Thymus (tissue), 11 donors: ENCODE measurements around the gene FAM131B. TPM values are rescaled to one million over a fixed set of nuclear protein-coding genes. Genes with fewer than 3 reads are reported as not detected.
"Not testable (repeated sequence)": the region's sequence is repeated elsewhere in the genome, so short reads cannot be mapped to it uniquely, and the experiment has no call there.

Experiments used
- DNase-seq, 9 donors: peaks; one replicate each; pipeline ENCODE4 v3.0.0-alpha.2; 2013; ENCODE audit warnings: low spot score in 9 of 9, low read depth in 6 of 9, missing footprints in 1 of 9
- H3K27ac ChIP-seq, 2 donors: one replicate each; pipeline ENCODE4 v1.5.1; 2013; ENCODE audit warnings: control low read depth in 1 of 2, low read depth in 1 of 2, low read length in 1 of 2, mild to moderate bottlenecking in 1 of 2, moderate library complexity in 1 of 2
- H3K27me3 ChIP-seq, 2 donors: one replicate each; pipeline ENCODE4 v1.5.1; 2013; ENCODE audit warnings: low read length in 1 of 2; ENCODE audit not compliant: control insufficient read depth in 2 of 2, insufficient read depth in 1 of 2
- H3K36me3 ChIP-seq, 2 donors: one replicate each; pipeline ENCODE4 v1.5.1; 2013; ENCODE audit warnings: low read length in 1 of 2, mild to moderate bottlenecking in 1 of 2, moderate library complexity in 1 of 2; ENCODE audit not compliant: control insufficient read depth in 2 of 2, insufficient read depth in 2 of 2
- H3K4me1 ChIP-seq, 2 donors: one replicate each; pipeline ENCODE4 v1.5.1; 2013; ENCODE audit warnings: low read length in 2 of 2; ENCODE audit not compliant: control insufficient read depth in 2 of 2, insufficient read depth in 2 of 2
- H3K4me3 ChIP-seq, 2 donors: one replicate each; pipeline ENCODE4 v1.5.1; 2013; ENCODE audit warnings: low read length in 2 of 2, control low read depth in 1 of 2, mild to moderate bottlenecking in 1 of 2
- H3K9me3 ChIP-seq, 2 donors: one replicate each; pipeline ENCODE4 v1.5.1; 2013; ENCODE audit warnings: low read length in 1 of 2, mild to moderate bottlenecking in 1 of 2; ENCODE audit not compliant: control insufficient read depth in 2 of 2, insufficient read depth in 1 of 2
- WGBS: extraction: QIAGEN DNeasy Blood & Tissue Kit; methylation state at CpG from one replicate; pipeline ENCODE4 v1.1.7; 2013; 5-methylcytosine and 5-hydroxymethylcytosine counted together
- polyA plus RNA-seq: library from polyadenylated mRNA; stranded (reverse); fragments of 200-250 nt; gene quantifications from one replicate; pipeline ENCODE4 v1.2.3, GENCODE V29; 2013
- total RNA-seq: library from RNA; stranded (reverse); fragments of 120-200 nt; gene quantifications from one replicate; pipeline ENCODE4 v1.2.4, GENCODE V29; 2013
- donor health status: healthy.

FAM131B gene
- total and polyA plus RNA-seq, 2 donors, result 0.47 to 0.68 TPM

GRCh38 chr7:143405173-143406001, 42.9 kb upstream of the FAM131B start:
- DNase-seq, result no peak
- peaks cover 0 to 7% of the 10 kb centered on the region in 2 donors for H3K36me3 ChIP-seq
- no peaks in the 10 kb centered on the region for H3K9me3 ChIP-seq
- peaks cover 20 to 49% of the 10 kb centered on the region in 2 donors for H3K4me1 ChIP-seq
- no peaks in the 10 kb centered on the region for H3K27me3 ChIP-seq
- WGBS, result 86% methylated on average over 9 of the region's 9 CpGs
- H3K27ac ChIP-seq, result no peak overlapping the region
- H3K4me3 ChIP-seq, result no peak overlapping the region

GRCh38 chr7:143402233-143402632, 39.7 kb upstream of the FAM131B start:
- not testable (repeated sequence) for DNase-seq, H3K27ac ChIP-seq, H3K4me3 ChIP-seq, H3K27me3 ChIP-seq, H3K9me3 ChIP-seq
- 93% methylated on average over 4 of the region's 4 CpGs for WGBS
- peaks cover 0 to 34% of the 10 kb centered on the region in 2 donors for H3K36me3 ChIP-seq
- H3K4me1 ChIP-seq, result peaks cover under 1 to 24% of the 10 kb centered on the region in 2 donors

- 98% methylated on average over 12 of the region's 12 CpGs for WGBS
- H3K27ac ChIP-seq, result no peak overlapping the region
- no peaks in the 10 kb centered on the region for H3K27me3 ChIP-seq
- DNase-seq, result no peak
- peaks cover 0 to 41% of the 10 kb centered on the region in 2 donors for H3K36me3 ChIP-seq
- no peak overlapping the region for H3K4me3 ChIP-seq
- no peaks in the 10 kb centered on the region for H3K9me3 ChIP-seq
- H3K4me1 ChIP-seq, result peaks cover 0 to 14% of the 10 kb centered on the region in 2 donors
Observed at GRCh38 chr7:143401265-143401664, 38.8 kb upstream of the FAM131B start.

- Histone ChIP-seq H3K4me3 (no peak overlapping the region), H3K9me3 (no peaks in the 10 kb centered on the region), H3K27me3 (no peaks in the 10 kb centered on the region), H3K4me1 (no peaks in the 10 kb centered on the region), H3K36me3 (peaks cover 0 to 57% of the 10 kb centered on the region in 2 donors), H3K27ac (no peak overlapping the region)
- DNase-seq, result no peak
- 96% methylated on average over 20 of the region's 20 CpGs for WGBS
Observed at GRCh38 chr7:143399642-143400041, 37.1 kb upstream of the FAM131B start.

- no peaks in the 10 kb centered on the region for H3K9me3 ChIP-seq
- H3K27me3 ChIP-seq, result no peaks in the 10 kb centered on the region
- no peak for DNase-seq
- no peak overlapping the region for H3K27ac ChIP-seq
- H3K4me3 ChIP-seq, result no peak overlapping the region
- no peaks in the 10 kb centered on the region for H3K4me1 ChIP-seq
- H3K36me3 ChIP-seq, result peaks cover 0 to 59% of the 10 kb centered on the region in 2 donors
- WGBS, result 95% methylated on average over 8 of the region's 8 CpGs
Observed at GRCh38 chr7:143399151-143399550, 36.6 kb upstream of the FAM131B start.

- Histone ChIP-seq H3K4me1 (no peaks in the 10 kb centered on the region), H3K27me3 (no peaks in the 10 kb centered on the region), H3K27ac (no peak overlapping the region), H3K36me3 (peaks cover 0 to 64% of the 10 kb centered on the region in 2 donors), H3K4me3 (no peak overlapping the region), H3K9me3 (no peaks in the 10 kb centered on the region)
- no peak for DNase-seq
- 97% methylated on average over 14 of the region's 14 CpGs for WGBS
Observed at GRCh38 chr7:143398616-143399015, 36.1 kb upstream of the FAM131B start.

GRCh38 chr7:143397710-143398530, 35.4 kb upstream of the FAM131B start:
- no peaks in the 10 kb centered on the region for H3K9me3 ChIP-seq
- H3K4me3 ChIP-seq, result no peak overlapping the region
- no peaks in the 10 kb centered on the region for H3K27me3 ChIP-seq
- H3K4me1 ChIP-seq, result no peaks in the 10 kb centered on the region
- peaks cover 0 to 70% of the 10 kb centered on the region in 2 donors for H3K36me3 ChIP-seq
- H3K27ac ChIP-seq, result no peak overlapping the region
- 97% methylated on average over 16 of the region's 16 CpGs for WGBS
- DNase-seq, result no peak

- Histone ChIP-seq H3K27ac (no peak overlapping the region), H3K27me3 (no peaks in the 10 kb centered on the region), H3K4me1 (no peaks in the 10 kb centered on the region), H3K4me3 (no peak overlapping the region), H3K9me3 (no peaks in the 10 kb centered on the region), H3K36me3 (peaks cover 0 to 80% of the 10 kb centered on the region in 2 donors)
- no peak for DNase-seq
- WGBS, result 92% methylated on average over 28 of the region's 28 CpGs
Observed at GRCh38 chr7:143396625-143397556, 34.4 kb upstream of the FAM131B start.
